Calu3 (cell line): ENCODE results near the gene PADI3. TPM values are rescaled to one million over a fixed set of nuclear protein-coding genes. Genes with fewer than 3 reads are reported as not detected.
A peak's percentile ranks its signal among the peaks of the same experiment; 100 is the strongest.

Experiments used
- Bru-seq: library from RNA; stranded (reverse); fragments of 400-500 nt; gene quantifications from one replicate; lab custom pipeline; 2021; lab: Mats Ljungman, UMichigan
- BruChase-seq, 2 experiments: library from RNA; stranded (reverse); fragments of 400-500 nt; gene quantifications; one replicate each; lab custom pipeline; 2021; lab: Mats Ljungman, UMichigan
- BruUV-seq: library from RNA; stranded (reverse); fragments of 400-500 nt; replicated peaks from 2 replicates; lab custom pipeline; 2021; lab: Mats Ljungman, UMichigan
- CTCF ChIA-PET: fragments of 300-600 bp; sonication (Branson Sonifier 250); formaldehyde crosslinking; loops from one replicate; lab custom pipeline; 2022; ENCODE audit warnings: antibody characterized with exemption; lab: Charles Lee
- DNase-seq: peaks from one replicate; pipeline ENCODE4 v3.0.0; 2022
- H3K27ac Mint-ChIP-seq: one replicate; pipeline ENCODE4 v1.8.0; 2022; ENCODE audit warnings: mixed read lengths; ENCODE audit not compliant: unreplicated experiment
- H3K27me3 Mint-ChIP-seq: one replicate; pipeline ENCODE4 v1.8.0; 2022; ENCODE audit warnings: mixed read lengths; ENCODE audit not compliant: unreplicated experiment
- H3K36me3 Mint-ChIP-seq: one replicate; pipeline ENCODE4 v1.8.0; 2022; ENCODE audit warnings: mild to moderate bottlenecking, moderate library complexity, mixed read lengths; ENCODE audit not compliant: insufficient read depth, unreplicated experiment
- H3K4me1 Mint-ChIP-seq: one replicate; pipeline ENCODE4 v1.8.0; 2022; ENCODE audit warnings: mild to moderate bottlenecking, low read depth, mixed read lengths; ENCODE audit not compliant: unreplicated experiment
- H3K4me3 Mint-ChIP-seq: one replicate; pipeline ENCODE4 v1.8.0; 2022; ENCODE audit warnings: mild to moderate bottlenecking, low read depth, moderate library complexity, mixed read lengths; ENCODE audit not compliant: unreplicated experiment
- H3K9me3 Mint-ChIP-seq: one replicate; pipeline ENCODE4 v1.8.0; 2022; ENCODE audit warnings: low read depth, mixed read lengths; ENCODE audit not compliant: unreplicated experiment
- intact Hi-C: fragments of 100-400 bp; cut with micrococcal nuclease; formaldehyde crosslinking; loops from one replicate; pipeline ENCODE4 v1.10.0; 2022; ENCODE audit not compliant: unreplicated experiment
- long read RNA-seq: library from polyadenylated mRNA; stranded (forward); transcript quantifications from one replicate; pipeline ENCODE4 v2.0.0, GENCODE V29; 2022
- total RNA-seq: library from RNA; stranded (reverse); gene quantifications from 2 replicates; pipeline ENCODE4 v1.2.3, GENCODE V29; 2022
- TF ChIP-seq, protein P1 (sequence below): fragments of 200-600 bp; IDR thresholded peaks from one replicate; pipeline ENCODE4 v1.8.0; 2022; ENCODE audit warnings: antibody characterized with exemption; ENCODE audit not compliant: unreplicated experiment

Gene PADI3, protein sequence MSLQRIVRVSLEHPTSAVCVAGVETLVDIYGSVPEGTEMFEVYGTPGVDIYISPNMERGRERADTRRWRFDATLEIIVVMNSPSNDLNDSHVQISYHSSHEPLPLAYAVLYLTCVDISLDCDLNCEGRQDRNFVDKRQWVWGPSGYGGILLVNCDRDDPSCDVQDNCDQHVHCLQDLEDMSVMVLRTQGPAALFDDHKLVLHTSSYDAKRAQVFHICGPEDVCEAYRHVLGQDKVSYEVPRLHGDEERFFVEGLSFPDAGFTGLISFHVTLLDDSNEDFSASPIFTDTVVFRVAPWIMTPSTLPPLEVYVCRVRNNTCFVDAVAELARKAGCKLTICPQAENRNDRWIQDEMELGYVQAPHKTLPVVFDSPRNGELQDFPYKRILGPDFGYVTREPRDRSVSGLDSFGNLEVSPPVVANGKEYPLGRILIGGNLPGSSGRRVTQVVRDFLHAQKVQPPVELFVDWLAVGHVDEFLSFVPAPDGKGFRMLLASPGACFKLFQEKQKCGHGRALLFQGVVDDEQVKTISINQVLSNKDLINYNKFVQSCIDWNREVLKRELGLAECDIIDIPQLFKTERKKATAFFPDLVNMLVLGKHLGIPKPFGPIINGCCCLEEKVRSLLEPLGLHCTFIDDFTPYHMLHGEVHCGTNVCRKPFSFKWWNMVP
- 0.21 and 0.22 TPM in 2 replicates for total RNA-seq
- Bru-seq, nascent RNA = percentile 18 among the genes with signal in this experiment
- BruChase-seq, experiment 1, labeled RNA remaining after a 6-hour chase = percentile 11 among the genes with signal in this experiment
- BruChase-seq, experiment 2, labeled RNA remaining after a 2-hour chase = percentile 12 among the genes with signal in this experiment
- long read RNA-seq, partial matches to known transcripts = 2 of 2 reads
- long read RNA-seq, other reads (novel, unspliced or antisense) = 0 of 2 reads

DNA sequence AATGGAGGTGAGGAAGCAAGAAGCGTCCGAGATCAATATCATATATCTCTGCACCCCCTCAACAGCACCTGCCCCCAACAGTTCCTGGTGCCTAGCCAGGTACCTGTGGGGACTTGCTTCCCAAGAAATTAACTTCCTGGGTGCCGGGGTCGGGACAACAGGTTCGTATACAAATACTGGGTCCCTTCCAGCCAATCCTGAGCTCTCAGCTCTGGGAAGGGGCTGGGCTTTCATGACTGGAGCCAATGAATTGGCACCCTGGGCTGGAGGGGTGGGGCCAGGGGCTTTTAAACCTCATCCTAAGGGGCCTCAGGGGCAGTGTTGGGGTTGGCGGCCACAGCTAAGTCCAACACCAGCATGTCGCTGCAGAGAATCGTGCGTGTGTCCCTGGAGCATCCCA is at the start of gene PADI3:
Gene PADI3, plus strand, starts transcription at position 318 of the 400 bp plus-strand sequence. Its CDS starts 40 bp downstream, at position 358.
- Mint-ChIP-seq H3K36me3 (peaks cover 12% of the 10 kb centered on the region), H3K4me1 (peaks cover 43% of the 10 kb centered on the region), H3K27ac (peak within 1 kb of the TSS; percentile 86), H3K27me3 (no peaks in the 10 kb centered on the region), H3K4me3 (no peak within 1 kb of the TSS), H3K9me3 (no peaks in the 10 kb centered on the region)
- no TSS peak for BruUV-seq
- no peak for DNase-seq
- CTCF ChIA-PET = no interaction called here
- TF ChIP-seq, protein P1, sequence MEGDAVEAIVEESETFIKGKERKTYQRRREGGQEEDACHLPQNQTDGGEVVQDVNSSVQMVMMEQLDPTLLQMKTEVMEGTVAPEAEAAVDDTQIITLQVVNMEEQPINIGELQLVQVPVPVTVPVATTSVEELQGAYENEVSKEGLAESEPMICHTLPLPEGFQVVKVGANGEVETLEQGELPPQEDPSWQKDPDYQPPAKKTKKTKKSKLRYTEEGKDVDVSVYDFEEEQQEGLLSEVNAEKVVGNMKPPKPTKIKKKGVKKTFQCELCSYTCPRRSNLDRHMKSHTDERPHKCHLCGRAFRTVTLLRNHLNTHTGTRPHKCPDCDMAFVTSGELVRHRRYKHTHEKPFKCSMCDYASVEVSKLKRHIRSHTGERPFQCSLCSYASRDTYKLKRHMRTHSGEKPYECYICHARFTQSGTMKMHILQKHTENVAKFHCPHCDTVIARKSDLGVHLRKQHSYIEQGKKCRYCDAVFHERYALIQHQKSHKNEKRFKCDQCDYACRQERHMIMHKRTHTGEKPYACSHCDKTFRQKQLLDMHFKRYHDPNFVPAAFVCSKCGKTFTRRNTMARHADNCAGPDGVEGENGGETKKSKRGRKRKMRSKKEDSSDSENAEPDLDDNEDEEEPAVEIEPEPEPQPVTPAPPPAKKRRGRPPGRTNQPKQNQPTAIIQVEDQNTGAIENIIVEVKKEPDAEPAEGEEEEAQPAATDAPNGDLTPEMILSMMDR = no peak
- intact Hi-C loops = no loop called here

DNA sequence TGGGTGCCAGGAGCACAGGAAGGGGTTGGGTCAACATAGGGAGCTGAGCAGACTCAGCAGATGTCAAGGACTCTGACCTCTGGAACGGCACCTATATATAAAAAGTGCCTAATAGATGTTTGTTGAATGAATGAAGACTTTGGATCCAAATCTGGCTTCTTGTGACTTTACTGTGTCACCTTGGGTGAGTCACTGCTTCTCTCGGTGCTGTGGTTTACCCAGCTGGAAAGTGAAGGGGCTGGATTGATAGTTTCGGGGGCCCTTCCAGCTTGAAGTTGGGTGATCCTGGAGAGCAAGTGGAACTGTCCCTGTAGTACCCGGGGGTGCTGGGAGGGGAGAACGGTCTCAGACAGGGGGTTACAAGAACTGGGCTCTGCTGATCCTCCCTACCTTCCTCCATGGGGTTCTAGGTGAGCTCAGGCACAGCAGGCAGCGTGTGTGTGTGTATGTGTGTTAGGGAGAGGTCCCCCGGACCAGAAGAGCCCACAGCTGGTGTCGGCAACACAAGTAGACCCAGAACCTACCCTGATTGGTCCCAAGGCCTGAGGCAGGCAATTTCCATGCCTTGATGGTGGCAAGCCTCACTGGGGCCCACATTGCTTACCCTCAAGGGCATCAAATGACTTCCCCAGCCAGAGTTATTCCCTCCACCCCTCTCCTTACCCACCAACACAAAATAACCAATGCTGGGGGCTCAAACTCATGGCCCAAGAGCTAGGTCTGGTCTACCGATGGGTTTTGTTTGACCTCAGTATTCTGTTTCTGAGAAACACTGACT is 49.4 kb upstream of the PADI3 start:
- Mint-ChIP-seq H3K9me3 (peaks cover 3% of the 10 kb centered on the region), H3K36me3 (peaks cover 19% of the 10 kb centered on the region), H3K4me1 (peaks cover 55% of the 10 kb centered on the region), H3K4me3 (no peak overlapping the region), H3K27ac (peak overlapping the region; percentile 52), H3K27me3 (no peaks in the 10 kb centered on the region)
- BruUV-seq = no TSS peak
- CTCF ChIA-PET = interaction anchor here (2.1 kb wide), 1 partner anchor 34 kb away, joined by 4 read pairs; no protein-coding TSS in a partner anchor
- TF ChIP-seq, protein P1 = no peak
- intact Hi-C loops = no loop called here
- no peak for DNase-seq

DNA sequence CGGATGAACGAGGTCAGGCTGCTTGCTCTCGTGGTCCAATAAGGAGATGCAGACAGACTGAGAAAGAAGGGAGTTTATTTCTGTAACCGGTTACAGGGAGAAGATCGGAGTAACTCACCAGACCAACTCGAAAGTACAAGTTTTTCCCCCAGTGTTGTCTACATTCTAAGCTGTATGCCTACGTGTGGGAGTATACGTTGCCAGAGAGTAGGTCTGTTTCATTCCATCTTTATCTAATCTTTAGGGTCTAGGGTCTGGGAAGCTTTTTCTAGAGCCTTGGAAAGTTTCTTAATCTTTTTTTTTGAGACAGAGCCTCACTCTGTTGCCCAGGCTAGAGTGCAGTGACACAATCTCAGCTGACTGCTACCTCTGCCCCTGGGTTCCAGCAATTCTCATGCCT is 48.7 kb upstream of the PADI3 start:
- TF ChIP-seq, protein P1 = no peak
- intact Hi-C loops = no loop called here
- Mint-ChIP-seq H3K27ac (peak overlapping the region; percentile 52), H3K27me3 (no peaks in the 10 kb centered on the region), H3K9me3 (peaks cover 3% of the 10 kb centered on the region), H3K4me1 (peaks cover 58% of the 10 kb centered on the region), H3K4me3 (no peak overlapping the region), H3K36me3 (peaks cover 19% of the 10 kb centered on the region)
- no peak for DNase-seq
- no TSS peak for BruUV-seq
- CTCF ChIA-PET = interaction anchor here (2.1 kb wide), 1 partner anchor 33 kb away, joined by 4 read pairs; no protein-coding TSS in a partner anchor
